Raji (cell line): ENCODE results near the gene SMNDC1.

Source experiments
- POLR2A ChIP-seq: IDR thresholded peaks from 2 replicates; pipeline ENCODE4 v1.6.1; 2011; ENCODE audit warnings: low read depth, low read length, control low read depth; ENCODE audit not compliant: insufficient read depth

The SMNDC1 gene

GRCh38 chr10:110242511-110242910 lies 62.2 kb downstream of the SMNDC1 start:
- TF ChIP-seq POLR2A = no peak

GRCh38 chr10:110241841-110242240 lies 62.9 kb downstream of the SMNDC1 start:
- no peak for TF ChIP-seq POLR2A

DNA sequence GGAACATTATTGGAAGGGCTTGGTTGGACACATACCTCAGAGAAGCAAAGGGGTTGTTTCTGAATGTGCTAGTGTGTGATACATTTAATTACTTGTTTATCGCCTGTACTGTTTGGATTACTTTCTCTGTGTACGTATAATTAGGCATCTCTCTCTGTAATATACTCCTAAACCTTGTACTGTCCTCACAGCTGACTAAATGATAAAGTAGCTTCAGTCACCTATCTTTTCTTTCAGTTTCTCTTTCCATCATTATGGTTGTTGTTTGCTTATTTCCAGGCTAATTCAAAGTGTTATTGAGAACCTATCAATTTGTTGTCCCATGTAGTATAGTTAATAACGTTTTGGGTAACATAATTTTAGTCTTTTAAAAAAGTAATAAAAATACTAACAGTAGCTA lies 63.3 kb downstream of the SMNDC1 start:
- TF ChIP-seq POLR2A = no peak
